A549 (cell line): Measurements from ENCODE around the gene ZNF77. TPM values are rescaled to one million over a fixed set of nuclear protein-coding genes. Genes with fewer than 3 reads are reported as not detected.

Source experiments
- ATOH8 ChIP-seq: fragments of 250-450 bp; sonication (Bioruptor Pico); IDR thresholded peaks from 2 replicates; pipeline ENCODE4 v1.5.0; 2020; ENCODE audit warnings: low read depth, mild to moderate bottlenecking, moderate library complexity
- BHLHE40 ChIP-seq: IDR thresholded peaks from 2 replicates; pipeline ENCODE4 v1.6.1; 2012; ENCODE audit warnings: low read depth, low read length, inconsistent platforms
- EHF ChIP-seq: fragments of 250-450 bp; sonication (Bioruptor Pico); IDR thresholded peaks from 2 replicates; pipeline ENCODE4 v1.5.0; 2020; ENCODE audit warnings: mild to moderate bottlenecking
- EHMT2 ChIP-seq: fragments of 200-600 bp; sonication (generic); IDR thresholded peaks from 2 replicates; pipeline ENCODE4 v1.6.1; 2016; ENCODE audit warnings: antibody characterized with exemption, low read depth, mild to moderate bottlenecking, moderate library complexity
- EP300 ChIP-seq, 2 experiments: fragments of >200 bp; sonication (Bioruptor Twin); formaldehyde crosslinking; IDR thresholded peaks; 2 replicates in 1 of 2; 3 replicates in 1 of 2; pipeline ENCODE4 v1.6.1; 2016 to 2017
- FOSB ChIP-seq: fragments of 250-450 bp; sonication (Bioruptor Pico); IDR thresholded peaks from 2 replicates; pipeline ENCODE4 v1.5.0; 2020; ENCODE audit warnings: mild to moderate bottlenecking, moderate library complexity
- FOXS1 ChIP-seq: fragments of 250-450 bp; sonication (Bioruptor Pico); IDR thresholded peaks from 2 replicates; pipeline ENCODE4 v1.5.0; 2020; ENCODE audit warnings: mild to moderate bottlenecking, moderate library complexity
- HEYL ChIP-seq: fragments of 250-450 bp; sonication (Bioruptor Pico); IDR thresholded peaks from 2 replicates; pipeline ENCODE4 v1.8.0; 2021; ENCODE audit warnings: mild to moderate bottlenecking, moderate library complexity
- HMGXB4 ChIP-seq: fragments of 250-450 bp; sonication (Bioruptor Pico); IDR thresholded peaks from 2 replicates; pipeline ENCODE4 v1.5.0; 2021; ENCODE audit warnings: mild to moderate bottlenecking, moderate library complexity, borderline replicate concordance
- HOXA7 ChIP-seq: fragments of 250-450 bp; sonication (Bioruptor Pico); IDR thresholded peaks from 2 replicates; pipeline ENCODE4 v1.5.0; 2020; ENCODE audit warnings: mild to moderate bottlenecking, moderate library complexity
- HOXB5 ChIP-seq: fragments of 250-450 bp; sonication (Bioruptor Pico); IDR thresholded peaks from 2 replicates; pipeline ENCODE4 v1.5.0; 2020; ENCODE audit warnings: mild to moderate bottlenecking, moderate library complexity
- MAZ ChIP-seq: fragments of 150-350 bp; IDR thresholded peaks from 2 replicates; pipeline ENCODE4 v1.6.1; 2014; ENCODE audit warnings: antibody characterized with exemption, low read depth, low read length, borderline replicate concordance
- MYC ChIP-seq: IDR thresholded peaks from 2 replicates; pipeline ENCODE4 v1.6.1; 2012; ENCODE audit warnings: mild to moderate bottlenecking, inconsistent platforms, low read length, improper control_type of control experiment, borderline replicate concordance
- PBX3 ChIP-seq: IDR thresholded peaks from 2 replicates; pipeline ENCODE4 v1.6.1; 2012
- RCOR1 ChIP-seq: fragments of 150-350 bp; IDR thresholded peaks from 2 replicates; pipeline ENCODE4 v1.6.1; 2014; ENCODE audit warnings: antibody characterized with exemption, low read length, low read depth
- TFCP2L1 ChIP-seq: fragments of 250-450 bp; sonication (Bioruptor Pico); IDR thresholded peaks from 2 replicates; pipeline ENCODE4 v1.5.0; 2021; ENCODE audit warnings: mild to moderate bottlenecking
- TP53 ChIP-seq: fragments of 250-450 bp; sonication (Bioruptor Pico); IDR thresholded peaks from 2 replicates; pipeline ENCODE4 v1.5.0; 2021; ENCODE audit warnings: mild to moderate bottlenecking, moderate library complexity
- ZNF302 ChIP-seq: fragments of 250-450 bp; sonication (Bioruptor Pico); IDR thresholded peaks from 2 replicates; pipeline ENCODE4 v1.9.0; 2021; ENCODE audit warnings: inconsistent platforms, mild to moderate bottlenecking, moderate library complexity
- polyA plus RNA-seq, 4 experiments: library from polyadenylated mRNA; depleted of rRNA in 3 of 4; stranded (reverse); fragments of >200 nt; fragmentation: RNase III in 1 of 4; extraction: RNeasy Plus Mini Kit Qiagen cat#74134 plus additional on column Dnase treatment in 1 of 4; gene quantifications; 2 replicates in 3 of 4; 3 replicates in 1 of 4; pipeline ENCODE4 v1.2.3, GENCODE V29; 2011 to 2017
- TF ChIP-seq, protein P1 (sequence below): fragments of 150-350 bp; IDR thresholded peaks from 2 replicates; pipeline ENCODE4 v1.6.1; 2014; ENCODE audit warnings: low read depth, mild to moderate bottlenecking, low read length
- TF ChIP-seq, protein P2 (sequence below): IDR thresholded peaks from 2 replicates; pipeline ENCODE4 v1.6.1; 2012; ENCODE audit warnings: low read depth, borderline replicate concordance
- TF ChIP-seq, protein P3 (sequence below): fragments of >200 bp; sonication (Bioruptor Twin); formaldehyde crosslinking; IDR thresholded peaks from 3 replicates; pipeline ENCODE4 v1.5.1; 2016

The ZNF77 gene
- polyA plus RNA-seq, 2 of the 4 experiments (the other 2 are of a cell fraction): 1.7 to 3.4 TPM

- TF ChIP-seq, protein P1, sequence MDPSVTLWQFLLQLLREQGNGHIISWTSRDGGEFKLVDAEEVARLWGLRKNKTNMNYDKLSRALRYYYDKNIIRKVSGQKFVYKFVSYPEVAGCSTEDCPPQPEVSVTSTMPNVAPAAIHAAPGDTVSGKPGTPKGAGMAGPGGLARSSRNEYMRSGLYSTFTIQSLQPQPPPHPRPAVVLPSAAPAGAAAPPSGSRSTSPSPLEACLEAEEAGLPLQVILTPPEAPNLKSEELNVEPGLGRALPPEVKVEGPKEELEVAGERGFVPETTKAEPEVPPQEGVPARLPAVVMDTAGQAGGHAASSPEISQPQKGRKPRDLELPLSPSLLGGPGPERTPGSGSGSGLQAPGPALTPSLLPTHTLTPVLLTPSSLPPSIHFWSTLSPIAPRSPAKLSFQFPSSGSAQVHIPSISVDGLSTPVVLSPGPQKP: no peak
- TF ChIP-seq MAZ (no peak), ATOH8 (CRISPR knock-in tag) (no peak), TFCP2L1 (peak; percentile 59; the same call in 1 of the 2 replicates), HMGXB4 (CRISPR knock-in tag) (no peak), HEYL (CRISPR knock-in tag) (no peak), FOSB (CRISPR knock-in tag) (no peak), PBX3 (peak; percentile 90), BHLHE40 (no peak), RCOR1 (no peak), HOXB5 (no peak), EHF (no peak), MYC (no peak), EHMT2 (no peak), ZNF302 (CRISPR knock-in tag) (no peak), TP53 (CRISPR knock-in tag) (0 out of 2 replicates have a peak, but pooled peaks have one; percentile 41), FOXS1 (no peak), HOXA7 (CRISPR knock-in tag) (no peak), EP300 (IDR thresholded peaks at IDR 0.05) (no peak)
- TF ChIP-seq, protein P2, sequence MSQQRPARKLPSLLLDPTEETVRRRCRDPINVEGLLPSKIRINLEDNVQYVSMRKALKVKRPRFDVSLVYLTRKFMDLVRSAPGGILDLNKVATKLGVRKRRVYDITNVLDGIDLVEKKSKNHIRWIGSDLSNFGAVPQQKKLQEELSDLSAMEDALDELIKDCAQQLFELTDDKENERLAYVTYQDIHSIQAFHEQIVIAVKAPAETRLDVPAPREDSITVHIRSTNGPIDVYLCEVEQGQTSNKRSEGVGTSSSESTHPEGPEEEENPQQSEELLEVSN: peak; percentile 50; the same call in 1 of the 2 replicates
- TF ChIP-seq, protein P3, sequence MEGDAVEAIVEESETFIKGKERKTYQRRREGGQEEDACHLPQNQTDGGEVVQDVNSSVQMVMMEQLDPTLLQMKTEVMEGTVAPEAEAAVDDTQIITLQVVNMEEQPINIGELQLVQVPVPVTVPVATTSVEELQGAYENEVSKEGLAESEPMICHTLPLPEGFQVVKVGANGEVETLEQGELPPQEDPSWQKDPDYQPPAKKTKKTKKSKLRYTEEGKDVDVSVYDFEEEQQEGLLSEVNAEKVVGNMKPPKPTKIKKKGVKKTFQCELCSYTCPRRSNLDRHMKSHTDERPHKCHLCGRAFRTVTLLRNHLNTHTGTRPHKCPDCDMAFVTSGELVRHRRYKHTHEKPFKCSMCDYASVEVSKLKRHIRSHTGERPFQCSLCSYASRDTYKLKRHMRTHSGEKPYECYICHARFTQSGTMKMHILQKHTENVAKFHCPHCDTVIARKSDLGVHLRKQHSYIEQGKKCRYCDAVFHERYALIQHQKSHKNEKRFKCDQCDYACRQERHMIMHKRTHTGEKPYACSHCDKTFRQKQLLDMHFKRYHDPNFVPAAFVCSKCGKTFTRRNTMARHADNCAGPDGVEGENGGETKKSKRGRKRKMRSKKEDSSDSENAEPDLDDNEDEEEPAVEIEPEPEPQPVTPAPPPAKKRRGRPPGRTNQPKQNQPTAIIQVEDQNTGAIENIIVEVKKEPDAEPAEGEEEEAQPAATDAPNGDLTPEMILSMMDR: no peak
Measured at GRCh38 chr19:2944775-2945574, at the start of gene ZNF77 (continued).
